ENCODE data around the gene KLHL33.

DNA sequence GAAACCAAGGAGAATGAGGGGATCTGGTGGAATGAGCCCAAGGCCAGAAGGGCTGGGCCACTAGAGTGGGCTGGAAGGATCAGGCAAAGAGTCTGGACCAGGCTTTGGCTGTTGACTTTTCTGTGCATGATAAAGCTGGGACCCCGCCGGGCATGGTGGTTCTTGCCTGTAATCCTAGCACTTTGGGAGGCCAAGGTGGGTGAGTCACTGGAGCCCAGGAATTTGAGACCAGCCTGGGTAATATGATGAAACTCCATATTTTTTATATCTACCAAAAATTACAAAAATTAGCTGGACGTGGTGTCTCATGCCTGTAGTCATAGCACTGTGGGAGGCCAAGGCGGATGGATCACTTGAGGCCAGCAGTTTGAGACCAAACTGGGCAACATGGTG, 393 bp upstream of the KLHL33 start:
- TF ChIP-seq SUZ12 (IDR thresholded peaks at IDR 0.05; ENCODE audit: extremely low read depth, insufficient read depth, insufficient read length) = no peak
- no peak for TF ChIP-seq YY1 (IDR thresholded peaks at IDR 0.05; ENCODE audit: insufficient read depth, insufficient read length)
